Transverse colon (tissue), 4 donors: ENCODE measurements around the gene LTB4R. TPM values are rescaled to one million over a fixed set of nuclear protein-coding genes. Genes with fewer than 3 reads are reported as not detected.

Source experiments
- DNase-seq: peaks from one replicate; pipeline ENCODE4 v3.0.0-alpha.2; 2019
- H3K27ac ChIP-seq, 4 donors: fragments of 200-600 bp; sonication (generic); 2 replicates each; pipeline ENCODE4 v1.5.1; 2016 to 2018; ENCODE audit warnings: inconsistent platforms in 4 of 4
- H3K27me3 ChIP-seq: fragments of 200-600 bp; sonication (generic); 2 replicates; pipeline ENCODE4 v1.5.1; 2017; ENCODE audit warnings: inconsistent platforms
- H3K36me3 ChIP-seq, 4 donors: fragments of 200-600 bp; sonication (generic); 2 replicates each; pipeline ENCODE4 v1.5.1; 2017 to 2019; ENCODE audit warnings: inconsistent platforms in 4 of 4
- H3K4me1 ChIP-seq, 4 donors: fragments of 200-600 bp; sonication (generic); 2 replicates each; pipeline ENCODE4 v1.5.1; 2017 to 2020; ENCODE audit warnings: inconsistent platforms in 4 of 4
- H3K4me3 ChIP-seq, 4 donors: fragments of 200-600 bp; sonication (generic); 1 replicate in 1 of 4; 2 replicates in 3 of 4; pipeline versions ENCODE4 v1.5.1 to v1.6.1; 2017 to 2019; ENCODE audit warnings: inconsistent platforms in 4 of 4
- H3K9me3 ChIP-seq, 2 donors: fragments of 200-600 bp; sonication (generic); 2 replicates each; pipeline ENCODE4 v1.5.1; 2017 to 2019; ENCODE audit warnings: inconsistent platforms in 2 of 2
- EP300 ChIP-seq: sonication (generic); formaldehyde crosslinking; IDR thresholded peaks from one replicate; pipeline ENCODE4 v1.6.1; 2017; ENCODE audit warnings: antibody characterized with exemption, low read depth
- POLR2A ChIP-seq: fragments of 450-650 bp; IDR thresholded peaks from one replicate; pipeline ENCODE4 v1.6.1; 2016; ENCODE audit warnings: antibody characterized with exemption, mild to moderate bottlenecking, moderate library complexity
- POLR2AphosphoS5 ChIP-seq, 3 donors: sonication (generic); formaldehyde crosslinking; IDR thresholded peaks; one replicate each; pipeline ENCODE4 v1.6.1; 2016; ENCODE audit warnings: antibody characterized with exemption in 3 of 3
- WGBS, 2 donors: methylation state at CpG; one replicate each; pipeline ENCODE4 v1.1.5; 2018; ENCODE audit warnings: low coverage in 1 of 2; 5-methylcytosine and 5-hydroxymethylcytosine counted together
- in situ Hi-C, 4 donors: fragments of 200-750 bp; cut with MboI; loops; one replicate each; pipeline versions ENCODE4 v1.15.0 to v1.15.1; 2017; ENCODE audit warnings: low sequenced_read_pairs in 3 of 4, low pct_ligation_motif_present in 1 of 4, low pct_unique_long_range_greater_than_20kb in 1 of 4
- intact Hi-C: fragments of 100-400 bp; cut with DNase I; formaldehyde crosslinking; loops from one replicate; pipeline ENCODE4 v1.15.1; 2023; ENCODE audit warnings: low total_unique reads
- total RNA-seq, 4 donors: library from RNA; depleted of rRNA; stranded (reverse); fragments of >200 nt; gene quantifications; one replicate each; pipeline ENCODE4 v1.1.0, GENCODE V29; 2016
- TF ChIP-seq, protein P1 (sequence below), 5 experiments: fragments of 200-600 bp in 3 of 5; fragments of 450-650 bp in 2 of 5; sonication (generic) in 3 of 5; IDR thresholded peaks; 1 replicate in 2 of 5; 2 replicates in 3 of 5; pipeline ENCODE4 v1.5.1; 2016 to 2017; ENCODE audit warnings: antibody characterized with exemption in 5 of 5, inconsistent platforms in 3 of 5, mild to moderate bottlenecking in 2 of 5, moderate library complexity in 1 of 5

Gene LTB4R
- total RNA-seq, 4 donors from 2014 or later = 1.1 to 8.3 (median 6.2) TPM

- in situ Hi-C loops (no loop called here), intact Hi-C loops (no loop called here)
- WGBS, 2 donors = 84% methylated on average over 6 of the region's 6 CpGs; no CpG with 5 or more reads in 1 of the 2 donors
- Histone ChIP-seq H3K27ac (no peak overlapping the region), H3K36me3 (peaks cover 0 to 18% (median 0%) of the 10 kb centered on the region in 4 donors), H3K4me1 (no peaks in the 10 kb centered on the region), H3K4me3 (no peak overlapping the region), H3K27me3 (no peaks in the 10 kb centered on the region), H3K9me3 (no peaks in the 10 kb centered on the region)
- no peak for DNase-seq
- TF ChIP-seq, protein P1, sequence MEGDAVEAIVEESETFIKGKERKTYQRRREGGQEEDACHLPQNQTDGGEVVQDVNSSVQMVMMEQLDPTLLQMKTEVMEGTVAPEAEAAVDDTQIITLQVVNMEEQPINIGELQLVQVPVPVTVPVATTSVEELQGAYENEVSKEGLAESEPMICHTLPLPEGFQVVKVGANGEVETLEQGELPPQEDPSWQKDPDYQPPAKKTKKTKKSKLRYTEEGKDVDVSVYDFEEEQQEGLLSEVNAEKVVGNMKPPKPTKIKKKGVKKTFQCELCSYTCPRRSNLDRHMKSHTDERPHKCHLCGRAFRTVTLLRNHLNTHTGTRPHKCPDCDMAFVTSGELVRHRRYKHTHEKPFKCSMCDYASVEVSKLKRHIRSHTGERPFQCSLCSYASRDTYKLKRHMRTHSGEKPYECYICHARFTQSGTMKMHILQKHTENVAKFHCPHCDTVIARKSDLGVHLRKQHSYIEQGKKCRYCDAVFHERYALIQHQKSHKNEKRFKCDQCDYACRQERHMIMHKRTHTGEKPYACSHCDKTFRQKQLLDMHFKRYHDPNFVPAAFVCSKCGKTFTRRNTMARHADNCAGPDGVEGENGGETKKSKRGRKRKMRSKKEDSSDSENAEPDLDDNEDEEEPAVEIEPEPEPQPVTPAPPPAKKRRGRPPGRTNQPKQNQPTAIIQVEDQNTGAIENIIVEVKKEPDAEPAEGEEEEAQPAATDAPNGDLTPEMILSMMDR (IDR thresholded peaks at IDR 0.05) = no peak
- TF ChIP-seq POLR2AphosphoS5 (IDR thresholded peaks at IDR 0.05) = no peak
These were observed 47.5 kb upstream of the LTB4R start for GRCh38 chr14:24263848-24264247.

- Histone ChIP-seq H3K36me3 (peaks cover 0 to 18% (median 0%) of the 10 kb centered on the region in 4 donors), H3K4me3 (no peak overlapping the region), H3K9me3 (no peaks in the 10 kb centered on the region), H3K4me1 (no peaks in the 10 kb centered on the region), H3K27ac (no peak overlapping the region), H3K27me3 (no peaks in the 10 kb centered on the region)
- in situ Hi-C loops = no loop called here
- no peak for DNase-seq
- intact Hi-C loops = no loop called here
- TF ChIP-seq EP300 = no peak
- TF ChIP-seq, protein P1 (IDR thresholded peaks at IDR 0.05) = no peak
- no peak for TF ChIP-seq POLR2AphosphoS5 (IDR thresholded peaks at IDR 0.05)
- TF ChIP-seq POLR2A = no peak
- WGBS, 2 donors = 81% methylated on average over 6 of the region's 6 CpGs; no CpG with 5 or more reads in 1 of the 2 donors
These were observed 47.0 kb upstream of the LTB4R start for GRCh38 chr14:24264298-24264697.

DNA sequence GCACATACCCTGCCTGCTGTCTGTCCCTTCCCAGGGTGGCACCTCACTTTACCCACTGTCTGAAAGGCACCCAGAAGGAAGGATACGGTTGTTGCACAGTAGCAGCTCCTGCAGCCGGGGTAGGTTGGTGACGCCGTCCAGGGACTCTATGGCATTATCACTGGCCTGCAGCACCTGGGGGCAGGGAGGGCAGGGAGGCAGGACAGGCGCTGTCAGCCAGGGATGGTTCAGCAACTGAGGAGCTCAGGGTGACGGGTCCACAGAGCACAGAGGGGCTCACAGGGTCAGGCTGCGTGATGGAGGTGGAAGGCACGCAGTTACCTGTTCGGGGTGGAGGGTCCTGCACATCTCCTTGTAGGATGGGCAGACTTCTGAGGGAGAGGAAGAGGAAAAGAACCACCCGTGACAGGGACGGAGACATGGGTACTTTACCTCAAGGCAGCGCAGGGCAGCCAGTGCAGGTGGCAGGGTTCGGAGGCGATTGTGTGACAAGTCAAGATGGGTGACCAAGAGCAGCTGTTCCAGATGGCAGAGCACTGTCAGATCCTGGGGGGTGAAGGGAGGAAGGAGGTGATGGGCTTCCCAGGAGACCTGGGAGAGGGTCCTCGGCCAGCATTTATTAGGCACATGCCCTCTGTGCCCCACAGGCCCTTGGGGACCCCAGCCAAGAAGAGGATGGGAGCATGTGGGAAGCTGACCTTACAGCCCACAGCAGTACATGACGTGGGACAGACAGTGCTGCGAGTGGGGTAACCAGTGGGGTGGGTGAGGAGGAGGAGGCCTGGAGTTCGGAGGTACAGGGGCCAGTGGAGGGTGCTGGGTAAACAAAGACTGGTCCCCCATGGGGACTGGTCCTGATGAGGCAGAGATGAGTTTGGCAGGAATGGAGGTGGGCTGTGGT, 44.7 kb upstream of the LTB4R start:
- peaks cover 0 to 18% (median 0%) of the 10 kb centered on the region in 4 donors for H3K36me3 ChIP-seq
- no peaks in the 10 kb centered on the region for H3K27me3 ChIP-seq
- no peak overlapping the region for H3K27ac ChIP-seq
- H3K9me3 ChIP-seq = no peaks in the 10 kb centered on the region
- H3K4me1 ChIP-seq = peaks cover 0 to 5% (median under 1%) of the 10 kb centered on the region in 4 donors
- WGBS, 2 donors = 85 to 95% methylated on average over 9 to 17 of the region's 18 CpGs
- DNase-seq = no peak
- no peak for TF ChIP-seq POLR2A
- no peak for TF ChIP-seq POLR2AphosphoS5 (IDR thresholded peaks at IDR 0.05)
- in situ Hi-C loops (no loop called here), intact Hi-C loops (no loop called here)
- H3K4me3 ChIP-seq = no peak overlapping the region

GRCh38 chr14:24267516-24267915, 43.8 kb upstream of the LTB4R start:
- intact Hi-C loops = no loop called here

More at GRCh38 chr14:24267516-24267915, 43.8 kb upstream of the LTB4R start:
- 93% methylated on average over 9 of the region's 9 CpGs; no CpG with 5 or more reads in 1 of the 2 donors for WGBS, 2 donors
- H3K9me3 ChIP-seq = no peaks in the 10 kb centered on the region
- peaks cover 0 to 18% (median 0%) of the 10 kb centered on the region in 4 donors for H3K36me3 ChIP-seq
- no peak for TF ChIP-seq POLR2AphosphoS5 (IDR thresholded peaks at IDR 0.05)
- TF ChIP-seq, protein P1 (IDR thresholded peaks at IDR 0.05) = no peak
- TF ChIP-seq EP300 = no peak
- TF ChIP-seq POLR2A = no peak
- no peak overlapping the region for H3K4me3 ChIP-seq
- no peak for DNase-seq
- H3K4me1 ChIP-seq = peaks cover 0 to 14% (median 2%) of the 10 kb centered on the region in 4 donors
- no peaks in the 10 kb centered on the region for H3K27me3 ChIP-seq
- no peak overlapping the region for H3K27ac ChIP-seq
- in situ Hi-C loops = no loop called here
